Lower leg skin (tissue), 4 donors: Measurements from ENCODE around the gene SIGLEC1. TPM values are rescaled to one million over a fixed set of nuclear protein-coding genes. Genes with fewer than 3 reads are reported as not detected.

Source experiments
- DNase-seq, 2 donors: peaks; one replicate each; pipeline ENCODE4 v3.0.0-alpha.2; 2019; ENCODE audit warnings: low spot score in 2 of 2
- H3K4me3 ChIP-seq: fragments of 200-600 bp; sonication (generic); 2 replicates; pipeline ENCODE4 v1.5.1; 2017; ENCODE audit warnings: mild to moderate bottlenecking, low read depth; ENCODE audit not compliant: poor library complexity, severe bottlenecking
- POLR2A ChIP-seq, 2 donors: fragments of 450-650 bp; IDR thresholded peaks; one replicate each; pipeline ENCODE4 v1.6.1; 2016 to 2017; ENCODE audit warnings: antibody characterized with exemption in 2 of 2, mild to moderate bottlenecking in 1 of 2, moderate library complexity in 1 of 2
- WGBS, 2 donors: methylation state at CpG; one replicate each; pipeline ENCODE4 v1.1.5; 2018; 5-methylcytosine and 5-hydroxymethylcytosine counted together
- intact Hi-C: fragments of 100-400 bp; cut with DNase I; formaldehyde crosslinking; loops from one replicate; pipeline ENCODE4 v1.15.0; 2023; ENCODE audit warnings: low total_unique reads
- total RNA-seq, 4 donors: library from RNA; depleted of rRNA; stranded (reverse); fragments of >200 nt; gene quantifications; one replicate each; pipeline ENCODE4 v1.1.0, GENCODE V29; 2016
- TF ChIP-seq, protein P1 (sequence below), 3 donors: fragments of 450-650 bp; IDR thresholded peaks; one replicate each; pipeline ENCODE4 v1.5.1; 2016; ENCODE audit warnings: antibody characterized with exemption in 3 of 3, mild to moderate bottlenecking in 3 of 3, moderate library complexity in 2 of 3

SIGLEC1 gene
- total RNA-seq, 4 donors from 2014 or later = 0.42 to 2.9 (median 1.0) TPM

GRCh38 chr20:3710703-3711483 is 1.5 kb downstream of the SIGLEC1 start:
- peak; percentile 50 to 96 for DNase-seq
- TF ChIP-seq, protein P1, sequence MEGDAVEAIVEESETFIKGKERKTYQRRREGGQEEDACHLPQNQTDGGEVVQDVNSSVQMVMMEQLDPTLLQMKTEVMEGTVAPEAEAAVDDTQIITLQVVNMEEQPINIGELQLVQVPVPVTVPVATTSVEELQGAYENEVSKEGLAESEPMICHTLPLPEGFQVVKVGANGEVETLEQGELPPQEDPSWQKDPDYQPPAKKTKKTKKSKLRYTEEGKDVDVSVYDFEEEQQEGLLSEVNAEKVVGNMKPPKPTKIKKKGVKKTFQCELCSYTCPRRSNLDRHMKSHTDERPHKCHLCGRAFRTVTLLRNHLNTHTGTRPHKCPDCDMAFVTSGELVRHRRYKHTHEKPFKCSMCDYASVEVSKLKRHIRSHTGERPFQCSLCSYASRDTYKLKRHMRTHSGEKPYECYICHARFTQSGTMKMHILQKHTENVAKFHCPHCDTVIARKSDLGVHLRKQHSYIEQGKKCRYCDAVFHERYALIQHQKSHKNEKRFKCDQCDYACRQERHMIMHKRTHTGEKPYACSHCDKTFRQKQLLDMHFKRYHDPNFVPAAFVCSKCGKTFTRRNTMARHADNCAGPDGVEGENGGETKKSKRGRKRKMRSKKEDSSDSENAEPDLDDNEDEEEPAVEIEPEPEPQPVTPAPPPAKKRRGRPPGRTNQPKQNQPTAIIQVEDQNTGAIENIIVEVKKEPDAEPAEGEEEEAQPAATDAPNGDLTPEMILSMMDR (IDR thresholded peaks at IDR 0.05) = peak in 1 of 3 donors; percentile 60
- no peak for TF ChIP-seq POLR2A (IDR thresholded peaks at IDR 0.05)
- 31 to 35% methylated on average over 15 to 18 of the region's 18 CpGs for WGBS, 2 donors
- intact Hi-C loops = loop anchor here (2.0 kb wide), 1 partner anchor 34 kb away; no protein-coding TSS in a partner anchor
- H3K4me3 ChIP-seq = no peak overlapping the region

- TF ChIP-seq, protein P1 (IDR thresholded peaks at IDR 0.05) = no peak
- no peak for TF ChIP-seq POLR2A (IDR thresholded peaks at IDR 0.05)
- intact Hi-C loops = loop anchor here (2.0 kb wide), 1 partner anchor 33 kb away; no protein-coding TSS in a partner anchor
- WGBS, 2 donors = 35 to 63% methylated on average over 4 to 5 of the region's 6 CpGs
- no peak overlapping the region for H3K4me3 ChIP-seq
- DNase-seq = no peak
Observed at GRCh38 chr20:3710011-3710466, 2.4 kb downstream of the SIGLEC1 start.

DNA sequence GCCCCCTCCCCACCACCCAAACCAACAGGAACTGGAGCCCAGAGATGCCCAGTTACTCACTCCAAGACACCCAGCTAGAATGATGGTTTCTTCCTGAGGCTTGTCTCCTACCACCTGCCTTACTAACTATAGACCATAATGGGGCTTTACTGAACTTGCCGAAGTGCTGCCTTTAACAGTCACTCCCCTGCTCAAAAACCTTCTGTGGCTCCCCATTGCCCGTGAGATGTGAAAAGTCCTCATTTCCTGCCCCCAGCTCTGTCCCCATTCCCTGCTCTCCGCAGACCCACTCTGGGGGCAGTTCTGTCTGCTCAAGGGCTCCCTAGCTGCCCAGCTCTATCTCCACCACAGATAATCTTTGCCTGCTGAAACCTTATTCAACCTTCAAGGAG is 4.9 kb downstream of the SIGLEC1 start:
- TF ChIP-seq, protein P1 (IDR thresholded peaks at IDR 0.05) = no peak
- TF ChIP-seq POLR2A (IDR thresholded peaks at IDR 0.05) = no peak
- intact Hi-C loops = no loop called here
- H3K4me3 ChIP-seq = no peak overlapping the region
- no peak for DNase-seq
- 92 to 99% methylated on average over 3 of the region's 3 CpGs for WGBS, 2 donors

GRCh38 chr20:3706774-3707507 is 5.5 kb downstream of the SIGLEC1 start:
- TF ChIP-seq POLR2A (IDR thresholded peaks at IDR 0.05) = no peak
- TF ChIP-seq, protein P1 (IDR thresholded peaks at IDR 0.05) = no peak
- no peak overlapping the region for H3K4me3 ChIP-seq
- WGBS, 2 donors = 65 to 75% methylated on average over 9 of the region's 10 CpGs
- no peak for DNase-seq
- intact Hi-C loops = no loop called here

DNA sequence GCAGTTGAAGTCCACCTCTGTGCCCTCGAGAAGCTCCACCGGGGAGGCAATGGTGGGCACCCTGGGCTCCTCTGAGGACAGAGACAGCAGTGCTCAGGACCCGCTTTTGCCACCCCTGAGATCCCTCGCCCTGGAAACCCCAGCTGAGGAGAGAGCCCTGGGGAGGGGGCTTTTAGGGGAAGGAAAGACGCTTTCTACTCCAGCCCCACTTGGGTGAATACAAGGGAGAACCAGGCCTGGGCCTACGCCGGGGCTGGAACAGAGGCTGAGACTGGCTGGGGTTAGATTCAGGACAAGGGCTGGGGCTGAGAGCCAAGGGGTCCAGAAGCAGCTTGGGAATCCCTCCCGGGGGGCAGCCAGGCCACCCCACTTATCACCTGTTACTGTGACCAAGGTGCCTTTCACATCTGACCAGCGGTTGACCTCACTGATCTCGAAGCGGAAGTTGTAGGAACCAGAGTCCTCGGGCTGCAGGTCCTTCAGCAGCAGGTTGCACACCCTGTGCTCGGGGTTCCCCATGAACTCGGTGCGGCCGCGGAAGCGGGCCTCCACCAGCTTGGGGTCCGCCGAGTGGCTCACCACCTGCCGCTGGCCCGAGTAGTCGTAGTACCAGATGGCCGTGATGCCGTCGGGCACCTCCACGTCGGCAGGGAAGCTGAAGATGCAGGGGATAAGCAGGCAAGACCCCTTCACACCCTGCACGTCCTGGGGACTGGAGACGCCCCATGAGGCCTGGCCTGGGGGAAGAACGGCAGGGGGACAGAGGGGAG is 6.2 kb downstream of the SIGLEC1 start:
- TF ChIP-seq, protein P1 (IDR thresholded peaks at IDR 0.05) = no peak
- TF ChIP-seq POLR2A (IDR thresholded peaks at IDR 0.05) = no peak

More for the DNA sequence above, 6.2 kb downstream of the SIGLEC1 start:
- intact Hi-C loops = no loop called here
- H3K4me3 ChIP-seq = no peak overlapping the region
- 95 to 96% methylated on average over 25 to 31 of the region's 31 CpGs for WGBS, 2 donors
- no peak for DNase-seq
